GM12878 (cell line): ENCODE data around the gene ELP2. TPM values are rescaled to one million over a fixed set of nuclear protein-coding genes. Genes with fewer than 3 reads are reported as not detected.
"Not testable (repeated sequence)": the region's sequence is repeated elsewhere in the genome, so short reads cannot be mapped to it uniquely, and the experiment has no call there.

Source experiments
- ATAC-seq: fragments of 200-7000 bp; cut with Tn5 transposase; 3 replicates; pipeline ENCODE4 v1.9.1; 2020; ENCODE audit warnings: mild to moderate bottlenecking, moderate library complexity
- BruUV-seq: library from RNA; stranded (reverse); fragments of 400-500 nt; replicated peaks from 2 replicates; lab custom pipeline; 2021; lab: Mats Ljungman, UMichigan
- CTCF ChIA-PET: fragments of 300-600 bp; sonication (Branson Sonifier 250); formaldehyde crosslinking; extraction: SDS; loops from one replicate; lab custom pipeline; 2021; ENCODE audit warnings: inconsistent platforms; lab: Yijun Ruan, JAX
- POLR2A ChIA-PET: fragments of 350-600 bp; formaldehyde crosslinking; extraction: SDS; loops from one replicate; lab custom pipeline; 2021; ENCODE audit warnings: inconsistent platforms; lab: Charles Lee
- RAD21 ChIA-PET: fragments of 300-600 bp; sonication (Branson Sonifier 250); formaldehyde crosslinking; loops from one replicate; lab custom pipeline; 2023; ENCODE audit warnings: antibody characterized with exemption; ENCODE audit not compliant: unreplicated experiment; lab: Charles Lee
- SMC1A ChIA-PET: fragments of 300-600 bp; sonication (Branson Sonifier 250); formaldehyde crosslinking; loops from one replicate; lab custom pipeline; 2023; ENCODE audit not compliant: unreplicated experiment, uncharacterized antibody; lab: Charles Lee
- DNase-seq: peaks from one replicate; pipeline ENCODE4 v3.0.0-alpha.2; 2011; ENCODE audit warnings: low read depth, low spot score
- FAIRE-seq: peaks from 3 replicates; lab custom pipeline; 2011; peaks lifted over from hg19 to GRCh38; lab: Jason Lieb, UNC
- H2AFZ ChIP-seq: 2 replicates; pipeline ENCODE4 v1.6.0; 2011; ENCODE audit warnings: low read depth, low read length, control low read depth; ENCODE audit not compliant: control insufficient read depth
- H3K27ac ChIP-seq: 2 replicates; pipeline ENCODE4 v1.5.1; 2011; ENCODE audit warnings: control low read depth; ENCODE audit not compliant: control insufficient read depth, insufficient read depth
- H3K27me3 ChIP-seq, 2 experiments: replicated peaks in 1 of 2; 2 replicates each; pipeline versions ENCODE4 v1.6.0 to v1.6.1; 2011; ENCODE audit warnings: low read length in 1 of 2; ENCODE audit not compliant: control insufficient read depth in 2 of 2, insufficient read depth in 2 of 2
- H3K36me3 ChIP-seq, 2 experiments: 2 replicates each; pipeline ENCODE4 v1.5.1; 2011; ENCODE audit warnings: low read length in 1 of 2; ENCODE audit not compliant: control insufficient read depth in 2 of 2, insufficient read depth in 2 of 2
- H3K4me1 ChIP-seq: 2 replicates; pipeline ENCODE4 v1.6.1; 2011; ENCODE audit warnings: mild to moderate bottlenecking, low read length, moderate library complexity, mixed read lengths; ENCODE audit not compliant: control insufficient read depth, insufficient read depth
- H3K4me2 ChIP-seq: 2 replicates; pipeline ENCODE4 v1.6.0; 2011; ENCODE audit warnings: control low read depth; ENCODE audit not compliant: control insufficient read depth, insufficient read depth
- H3K4me3 ChIP-seq: fragments of 200-600 bp; sonication (generic); 2 replicates; pipeline ENCODE4 v1.5.1; 2016
- H3K79me2 ChIP-seq: 2 replicates; pipeline ENCODE4 v1.6.0; 2011; ENCODE audit warnings: low read length; ENCODE audit not compliant: control insufficient read depth, insufficient read depth
- H3K9ac ChIP-seq: 2 replicates; pipeline ENCODE4 v1.8.0; 2011; ENCODE audit warnings: low read length, control low read depth, mixed read lengths; ENCODE audit not compliant: control insufficient read depth, insufficient read depth
- H3K9me3 ChIP-seq: replicated peaks from 3 replicates; pipeline ENCODE4 v1.5.1; 2011; ENCODE audit warnings: mild to moderate bottlenecking, low read length; ENCODE audit not compliant: control insufficient read depth, insufficient read depth
- H4K20me1 ChIP-seq: 2 replicates; pipeline ENCODE4 v1.6.0; 2011; ENCODE audit not compliant: control insufficient read depth, insufficient read depth
- E2F8 ChIP-seq: fragments of 450-650 bp; IDR thresholded peaks from 2 replicates; pipeline ENCODE4 v1.6.1; 2018; ENCODE audit warnings: mild to moderate bottlenecking, low read depth, moderate library complexity; ENCODE audit not compliant: partially characterized antibody
- HDAC2 ChIP-seq: fragments of 200-600 bp; sonication (generic); IDR thresholded peaks from 2 replicates; pipeline ENCODE4 v1.6.1; 2017
- JUND ChIP-seq: IDR thresholded peaks from 2 replicates; pipeline ENCODE4 v1.6.1; 2012; ENCODE audit warnings: low read depth, mild to moderate bottlenecking, low read length, improper control_type of control experiment, moderate library complexity
- MTA3 ChIP-seq: IDR thresholded peaks from 2 replicates; pipeline ENCODE4 v1.6.1; 2012; ENCODE audit warnings: low read length, inconsistent platforms, borderline replicate concordance
- NRF1 ChIP-seq: conservative IDR thresholded peaks from 2 replicates; pipeline ENCODE4 v1.6.1; 2011; ENCODE audit warnings: mild to moderate bottlenecking, low read depth, low read length, improper control_type of control experiment
- PKNOX1 ChIP-seq: fragments of 450-650 bp; IDR thresholded peaks from 2 replicates; pipeline ENCODE4 v1.6.1; 2016; ENCODE audit warnings: mild to moderate bottlenecking
- SIN3A ChIP-seq: IDR thresholded peaks from 2 replicates; pipeline ENCODE4 v1.6.1; 2012; ENCODE audit warnings: low read depth, low read length, improper control_type of control experiment
- SMAD1 ChIP-seq: fragments of 450-650 bp; IDR thresholded peaks from 2 replicates; pipeline ENCODE4 v1.6.1; 2018; ENCODE audit warnings: mild to moderate bottlenecking, low read depth; ENCODE audit not compliant: partially characterized antibody
- SRF ChIP-seq, 2 experiments: IDR thresholded peaks; 2 replicates each; pipeline ENCODE4 v1.6.1; 2011; ENCODE audit warnings: low read depth in 2 of 2, low read length in 2 of 2, mild to moderate bottlenecking in 1 of 2, moderate library complexity in 1 of 2
- SUPT20H ChIP-seq: IDR thresholded peaks from 2 replicates; pipeline ENCODE4 v1.6.1; 2011; ENCODE audit warnings: low read depth, mild to moderate bottlenecking, low read length, moderate library complexity, borderline replicate concordance; ENCODE audit not compliant: control insufficient read depth
- TAF1 ChIP-seq: IDR thresholded peaks from 2 replicates; pipeline ENCODE4 v1.6.1; 2011; ENCODE audit warnings: mild to moderate bottlenecking, low read depth, low read length, borderline replicate concordance
- WGBS: methylation state at CpG from one replicate; pipeline ENCODE4 v1.1.6; 2016; ENCODE audit warnings: low lambda C conversion rate; ENCODE audit not compliant: insufficient replicate concordance, insufficient coverage; ENCODE audit errors: missing lambda C conversion rate; 5-methylcytosine and 5-hydroxymethylcytosine counted together
- in situ Hi-C: fragments of 300-500 bp; cut with MboI; formaldehyde crosslinking; loops from 9 replicates; pipeline ENCODE4 v1.14.3; 2018; ENCODE audit warnings: mixed read lengths
- intact Hi-C: fragments of 100-400 bp; cut with micrococcal nuclease; formaldehyde crosslinking; loops from one replicate; pipeline ENCODE4 v1.14.2; 2022; ENCODE audit not compliant: unreplicated experiment
- polyA plus RNA-seq, 11 experiments: library from polyadenylated mRNA; depleted of rRNA in 4 of 11; unstranded in 6 of 11; stranded (reverse) in 5 of 11; fragments of >200 nt; fragmentation: Nextera tagmentation in 4 of 11; fragmentation: Illumina TruSeq in 1 of 11; extraction: Ambion mirVana in 4 of 11; extraction: Trizol in 1 of 11; gene quantifications; 1 replicate in 1 of 11; 2 replicates in 10 of 11; pipeline versions ENCODE4 v1.2.1 to v1.2.3, GENCODE V29; 2011 to 2016; ENCODE audit warnings: inconsistent platforms in 2 of 11, missing spikeins in 2 of 11, low read depth in 1 of 11
- total RNA-seq, 4 experiments: library from RNA; depleted of rRNA in 3 of 4; stranded (reverse); fragments of >200 nt in 3 of 4; fragmentation: Illumina TruSeq in 1 of 4; extraction: Trizol in 1 of 4; gene quantifications; 2 replicates each; pipeline versions ENCODE4 v1.2.1 to v1.2.3, GENCODE V29; 2013 to 2021

ELP2 gene
- total and polyA plus RNA-seq, 10 of the 15 experiments (the other 5 are each of a cell fraction or from before 2014, with no cell fraction given) = 56.9 to 134 (median 88.5) TPM

DNA sequence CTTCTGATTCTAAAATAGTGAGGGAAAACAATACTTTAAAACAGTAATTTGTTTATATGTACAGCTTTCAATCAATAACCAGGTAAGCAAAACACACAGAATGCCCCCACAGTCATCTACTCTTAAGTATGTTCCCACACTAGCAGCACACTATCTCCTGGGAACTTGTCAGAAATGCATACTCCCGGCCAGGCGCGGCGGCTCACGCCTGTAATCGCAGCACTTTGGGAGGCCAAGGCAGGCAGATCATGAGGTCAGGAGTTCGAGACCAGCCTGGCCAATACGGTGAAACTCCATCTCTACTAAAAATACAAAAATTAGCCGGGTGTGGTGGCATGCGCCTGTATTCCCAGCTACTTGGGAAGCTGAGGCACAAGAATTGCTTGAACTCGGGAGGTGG is 12.9 kb upstream of the ELP2 start:
- H3K4me2 ChIP-seq, H3K4me1 ChIP-seq, in situ Hi-C loops, H3K4me3 ChIP-seq, RAD21 ChIA-PET, H2AFZ ChIP-seq, DNase-seq, FAIRE-seq, ATAC-seq, BruUV-seq, H3K9me3 ChIP-seq, H3K79me2 ChIP-seq, H3K9ac ChIP-seq, POLR2A ChIA-PET, H3K27me3 ChIP-seq, H4K20me1 ChIP-seq, SMC1A ChIA-PET, intact Hi-C loops, CTCF ChIA-PET, H3K27ac ChIP-seq: not testable (repeated sequence)
- WGBS = 94% methylated on average over 11 of the region's 11 CpGs
- peaks cover 0 to 19% of the 10 kb centered on the region in 2 experiments; a peak in 3 of 4 replicates for H3K36me3 ChIP-seq

DNA sequence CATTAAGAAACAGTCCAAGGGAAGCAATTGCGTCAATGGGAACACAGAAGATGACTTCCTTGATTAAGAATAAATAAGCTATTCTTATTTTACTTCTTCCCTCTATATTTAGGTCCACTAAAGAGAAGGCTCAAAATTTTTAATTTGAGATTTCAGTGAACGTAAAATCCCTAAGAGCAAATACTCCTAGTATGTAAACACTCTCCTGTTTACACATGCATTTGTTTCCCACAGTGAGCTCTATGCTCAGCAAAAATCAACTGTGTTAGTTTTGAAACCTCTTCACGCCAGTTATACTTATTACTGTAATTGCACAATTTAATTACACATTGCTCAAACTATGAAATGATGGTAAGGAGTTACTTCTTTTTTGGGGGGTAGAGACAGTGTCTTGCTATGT is 9.4 kb upstream of the ELP2 start:
- H3K4me2 ChIP-seq = no peak overlapping the region
- no peaks in the 10 kb centered on the region for H4K20me1 ChIP-seq
- no peaks in the 10 kb centered on the region; the same call in 2 of the 3 replicates for H3K9me3 ChIP-seq
- no peak for DNase-seq
- in situ Hi-C loops = no loop called here
- H2AFZ ChIP-seq = no peak overlapping the region
- H3K27me3 ChIP-seq = no peaks in the 10 kb centered on the region
- no peaks in the 10 kb centered on the region for H3K4me1 ChIP-seq
- SMC1A ChIA-PET = interaction anchor here (0.7 to 1.4 kb wide), 4 partner anchors 12 to 165 kb away, joined by 3 to 8 read pairs (median 4); no protein-coding TSS in a partner anchor
- POLR2A ChIA-PET = interaction anchor here (0.6 to 1.2 kb wide), 2 partner anchors 9 to 13 kb away, joined by 4 to 7 read pairs; partner anchors contain the start of genes ELP2 and SLC39A6
- RAD21 ChIA-PET = no interaction called here
- CTCF ChIA-PET = interaction anchor here (0.6 to 2.3 kb wide), 5 partner anchors 9 to 765 kb away, joined by 3 to 12 read pairs (median 5); partner anchors contain the start of genes ELP2 and SLC39A6
- no peak overlapping the region for H3K27ac ChIP-seq
- no peak for ATAC-seq
- no peak for FAIRE-seq
- 100% methylated on average over 3 of the region's 3 CpGs for WGBS
- H3K4me3 ChIP-seq = no peak overlapping the region
- no peak for TF ChIP-seq SUPT20H
- TF ChIP-seq E2F8 = no peak
- no peak for TF ChIP-seq SIN3A
- TF ChIP-seq SRF (IDR thresholded peaks at IDR 0.05; ENCODE audit: low read depth in 2 of 2, low read length in 2 of 2) = no peak
- no peak for TF ChIP-seq MTA3
- no peak for TF ChIP-seq TAF1
- no peak for TF ChIP-seq SMAD1
- no peak for TF ChIP-seq PKNOX1
- TF ChIP-seq JUND = no peak
- TF ChIP-seq HDAC2 = no peak
- TF ChIP-seq NRF1 = no peak
- TF ChIP-seq, all 136 proteins: peak for 0
- intact Hi-C loops = no loop called here
- no TSS peak for BruUV-seq
- Histone ChIP-seq H3K36me3 (peaks cover 0 to 8% of the 10 kb centered on the region in 2 experiments; a peak in 3 of 4 replicates), H3K79me2 (no peaks in the 10 kb centered on the region), H3K9ac (no peak overlapping the region)
